ENCODE measurements around the gene IMPDH1.

IMPDH1 gene

GRCh38 chr7:128405471-128406313 is 4.1 kb downstream of the IMPDH1 start:
- no peak for DNase-seq (ENCODE audit: low read depth)

- DNase-seq (ENCODE audit: low read depth) = no peak
These were observed 4.8 kb downstream of the IMPDH1 start for GRCh38 chr7:128404886-128405470.

GRCh38 chr7:128404143-128404681 is 5.6 kb downstream of the IMPDH1 start:
- DNase-seq (ENCODE audit: low read depth) = no peak

- DNase-seq (ENCODE audit: low read depth) = no peak
These were observed 6.1 kb downstream of the IMPDH1 start for GRCh38 chr7:128403676-128404075.

- no peak for DNase-seq (ENCODE audit: low read depth)
These were observed 7.4 kb downstream of the IMPDH1 start for GRCh38 chr7:128402356-128402755.

GRCh38 chr7:128400566-128400965 is 9.2 kb downstream of the IMPDH1 start:
- DNase-seq (ENCODE audit: low read depth) = no peak

GRCh38 chr7:128399991-128400390 is 9.8 kb downstream of the IMPDH1 start:
- DNase-seq (ENCODE audit: low read depth) = no peak

- no peak for DNase-seq (ENCODE audit: low read depth)
These were observed 11.0 kb downstream of the IMPDH1 start for GRCh38 chr7:128398841-128399135.

- no peak for DNase-seq (ENCODE audit: low read depth)
These were observed 11.6 kb downstream of the IMPDH1 start for GRCh38 chr7:128398016-128398840.

GRCh38 chr7:128396357-128396756 is 13.4 kb downstream of the IMPDH1 start:
- DNase-seq (ENCODE audit: low read depth) = no peak

GRCh38 chr7:128395748-128396147 is 14.0 kb downstream of the IMPDH1 start:
- no peak for DNase-seq (ENCODE audit: low read depth)

- no peak for DNase-seq (ENCODE audit: low read depth)
These were observed 14.8 kb downstream of the IMPDH1 start for GRCh38 chr7:128394904-128395496.

- no peak for DNase-seq (ENCODE audit: low read depth)
These were observed 16.1 kb downstream of the IMPDH1 start for GRCh38 chr7:128393526-128394330.

- DNase-seq (ENCODE audit: low read depth) = no peak
These were observed 17.1 kb downstream of the IMPDH1 start for GRCh38 chr7:128392446-128393327.

GRCh38 chr7:128391805-128392204 is 18.0 kb downstream of the IMPDH1 start:
- no peak for DNase-seq (ENCODE audit: low read depth)

- DNase-seq (ENCODE audit: low read depth) = no peak
These were observed 18.8 kb downstream of the IMPDH1 start for GRCh38 chr7:128390871-128391565.

- DNase-seq (ENCODE audit: low read depth) = no peak
These were observed 20.0 kb downstream of the IMPDH1 start for GRCh38 chr7:128389618-128390329.

- DNase-seq (ENCODE audit: low read depth) = no peak
These were observed 20.6 kb downstream of the IMPDH1 start for GRCh38 chr7:128389085-128389617.

GRCh38 chr7:128388145-128388485 is 21.7 kb downstream of the IMPDH1 start:
- no peak for DNase-seq (ENCODE audit: low read depth)
